T-cell (primary cell): ENCODE measurements around the gene LEO1. TPM values are rescaled to one million over a fixed set of nuclear protein-coding genes. Genes with fewer than 3 reads are reported as not detected.
A peak's percentile ranks its signal among the peaks of the same experiment; 100 is the strongest.

Source experiments
- ATAC-seq, 4 experiments: fragments of 200-7000 bp in 3 of 4; fragments of 150-1000 bp in 1 of 4; cut with Tn5 transposase; replicated peaks in 1 of 4; 1 replicate in 3 of 4; 2 replicates in 1 of 4; pipeline ENCODE4 v1.10.0; 2021; ENCODE audit warnings: moderate library complexity in 3 of 4, mild to moderate bottlenecking in 2 of 4, moderate number of reproducible peaks in 1 of 4
- CTCF ChIA-PET, 2 donors: fragments of 300-600 bp; sonication (Branson Sonifier 250); formaldehyde crosslinking; loops; one replicate each; lab custom pipeline; 2022; ENCODE audit warnings: antibody characterized with exemption in 2 of 2; lab: Charles Lee
- POLR2A ChIA-PET, 2 donors: fragments of 300-600 bp; sonication (Branson Sonifier 250); formaldehyde crosslinking; loops; one replicate each; lab custom pipeline; 2022; ENCODE audit warnings: antibody characterized with exemption in 2 of 2; lab: Charles Lee
- DNase-seq, 35 experiments: peaks; one replicate each; pipeline versions ENCODE4 v3.0.0 to v3.0.0-alpha.2; 2013 to 2023
- H3K27ac ChIP-seq: one replicate; pipeline ENCODE4 v1.5.1; 2013; ENCODE audit warnings: low read length
- H3K27me3 ChIP-seq, 2 experiments: replicated peaks in 1 of 2; 1 replicate in 1 of 2; 2 replicates in 1 of 2; pipeline versions ENCODE4 v1.6.1 to v1.7.0; 2013; ENCODE audit warnings: low read length in 1 of 2, mixed read lengths in 1 of 2; ENCODE audit not compliant: control insufficient read depth in 2 of 2, insufficient read depth in 2 of 2; ENCODE audit errors: extremely low read depth in 1 of 2
- H3K36me3 ChIP-seq, 2 donors: 1 replicate in 1 of 2; 2 replicates in 1 of 2; pipeline versions ENCODE4 v1.6.1 to v1.7.0; 2013; ENCODE audit warnings: low read length in 1 of 2; ENCODE audit not compliant: control insufficient read depth in 2 of 2, insufficient read depth in 1 of 2; ENCODE audit errors: extremely low read depth in 1 of 2
- H3K4me1 ChIP-seq, 2 experiments: 1 replicate in 1 of 2; 2 replicates in 1 of 2; pipeline versions ENCODE4 v1.6.1 to v1.7.0; 2013; ENCODE audit warnings: low read length in 2 of 2, mixed read lengths in 1 of 2; ENCODE audit not compliant: insufficient read depth in 2 of 2, control insufficient read depth in 1 of 2; ENCODE audit errors: extremely low read depth in 1 of 2
- H3K4me3 ChIP-seq, 2 donors: 1 replicate in 1 of 2; 2 replicates in 1 of 2; pipeline versions ENCODE4 v1.5.1 to v1.7.0; 2013; ENCODE audit warnings: mild to moderate bottlenecking in 2 of 2, low read length in 1 of 2, moderate library complexity in 1 of 2; ENCODE audit not compliant: control insufficient read depth in 1 of 2; ENCODE audit errors: extremely low read depth in 1 of 2
- H3K9me3 ChIP-seq: 2 replicates; pipeline ENCODE4 v1.7.0; 2013
- H3K27ac Mint-ChIP-seq, 2 donors: one replicate each; pipeline ENCODE4 v1.8.0; 2020 to 2021; ENCODE audit warnings: mild to moderate bottlenecking in 2 of 2, mixed read lengths in 2 of 2
- H3K27me3 Mint-ChIP-seq, 2 donors: one replicate each; pipeline ENCODE4 v1.8.0; 2021 to 2022; ENCODE audit warnings: mixed read lengths in 2 of 2
- H3K36me3 Mint-ChIP-seq: one replicate; pipeline ENCODE4 v1.8.0; 2021; ENCODE audit warnings: mixed read lengths
- H3K4me1 Mint-ChIP-seq, 3 donors: one replicate each; pipeline ENCODE4 v1.8.0; 2020 to 2022; ENCODE audit warnings: mixed read lengths in 3 of 3, mild to moderate bottlenecking in 1 of 3
- H3K4me3 Mint-ChIP-seq, 3 donors: one replicate each; pipeline ENCODE4 v1.8.0; 2020 to 2022; ENCODE audit warnings: mild to moderate bottlenecking in 3 of 3, mixed read lengths in 3 of 3, moderate library complexity in 3 of 3
- H3K9me3 Mint-ChIP-seq, 3 donors: one replicate each; pipeline ENCODE4 v1.8.0; 2020 to 2022; ENCODE audit warnings: mixed read lengths in 3 of 3
- WGBS: methylation state at CpG from one replicate; pipeline ENCODE4 v1.1.5; 2013; ENCODE audit warnings: missing lambda C conversion rate; ENCODE audit not compliant: insufficient coverage; 5-methylcytosine and 5-hydroxymethylcytosine counted together
- total RNA-seq, 35 experiments: library from RNA in 6 of 35; stranded (reverse) in 6 of 35; fragments of 120-200 nt in 1 of 35; gene quantifications; one replicate each; pipeline versions ENCODE4 v1.2.1 to v1.2.4 and lab custom pipeline; 2013 to 2026

Gene LEO1
- total RNA-seq, 5 donors from 2014 or later (not counting 1 experiment from before 2014, with no cell fraction given), result 8.6 to 20.2 (median 16.7) TPM

DNA sequence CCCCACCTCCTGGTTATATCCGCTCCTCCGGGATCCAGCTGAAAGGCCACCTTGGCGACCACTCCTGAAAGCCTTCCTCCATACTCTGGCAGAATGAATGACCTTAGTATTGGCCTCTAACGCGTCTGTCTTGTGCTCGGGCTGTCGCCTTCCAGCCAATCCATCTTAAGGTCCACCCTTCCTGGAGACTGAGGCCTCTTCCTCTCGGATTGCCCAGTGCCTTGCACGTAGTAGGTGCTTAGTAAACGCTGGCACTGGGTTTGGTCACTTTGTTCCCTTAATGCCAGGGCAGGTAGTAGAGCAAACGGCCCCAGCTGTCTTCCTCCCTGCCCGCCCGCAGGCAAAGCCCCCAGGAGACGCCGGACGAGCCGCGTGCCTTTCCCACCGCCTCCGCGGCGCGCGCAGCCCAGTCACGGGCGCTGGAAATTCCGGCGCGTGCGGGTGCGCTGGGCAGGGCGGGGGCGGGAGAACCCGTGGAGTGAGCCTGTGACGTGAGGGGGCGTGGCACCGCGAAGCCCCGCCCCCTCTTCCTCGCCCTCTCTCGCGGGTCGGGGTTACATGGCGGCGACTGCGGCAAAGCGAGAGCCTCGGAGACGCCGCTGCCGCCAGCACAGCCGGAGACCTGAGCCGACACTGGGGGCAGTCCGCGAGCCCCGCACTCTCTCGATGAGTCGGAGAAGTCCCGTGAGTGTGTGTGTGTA, 47.3 kb upstream of the LEO1 start, which contains the start of gene MAPK6:
MAPK6 (plus strand) TSS at position 527 of the 701 bp plus-strand sequence. CDS start 27,242 bp downstream, outside the sequence.
- Histone ChIP-seq H3K4me1 (peaks cover 16% of the 10 kb centered on the region in 2 experiments), H3K36me3 (no peaks in the 10 kb centered on the region), H3K9me3 (no peaks in the 10 kb centered on the region), H3K27ac (peak within 1 kb of the TSS; percentile 95), H3K27me3 (peaks cover 0 to 4% of the 10 kb centered on the region in 2 experiments), H3K4me3 (peak within 1 kb of the TSS; percentile 65 to 81)
- Mint-ChIP-seq H3K4me3 (peak within 1 kb of the TSS; percentile 83 to 97 (median 93)), H3K27ac (peak within 1 kb of the TSS; percentile 96 to 98), H3K9me3 (no peaks in the 10 kb centered on the region), H3K36me3 (no peaks in the 10 kb centered on the region), H3K4me1 (peaks cover 34 to 41% (median 40%) of the 10 kb centered on the region in 3 donors), H3K27me3 (no peaks in the 10 kb centered on the region)
- DNase-seq (peak; percentile 87 to 98 (median 92)), ATAC-seq (peak; percentile 88 to 92 (median 89))
- POLR2A ChIA-PET, result no interaction called here
- CTCF ChIA-PET, result interaction anchor here (0.6 to 1.0 kb wide), 2 partner anchors 27 to 39 kb away, joined by 4 read pairs; no protein-coding TSS in a partner anchor
- 6% methylated on average over 55 of the region's 59 CpGs for WGBS

DNA sequence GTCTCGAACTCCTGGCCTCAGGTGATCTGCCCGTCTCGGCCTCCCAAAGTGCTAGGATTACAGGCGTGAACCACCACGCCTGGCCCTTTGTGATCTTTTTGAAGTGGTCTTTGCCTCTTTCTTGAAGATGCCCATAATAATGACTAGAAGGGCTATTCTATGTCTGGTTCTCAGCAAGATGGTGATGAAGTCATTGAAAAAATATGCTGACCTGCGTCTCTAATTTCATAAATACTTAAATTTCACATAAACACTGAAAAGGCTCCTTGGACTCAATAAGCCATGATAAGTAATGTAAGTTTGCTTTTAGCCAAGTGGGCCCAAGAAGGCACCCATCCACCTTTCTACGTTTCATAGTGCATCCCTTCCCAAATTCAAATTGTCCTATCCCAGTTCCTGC, 46.7 kb upstream of the LEO1 start:
- CTCF ChIA-PET, result interaction anchor here (0.6 to 1.0 kb wide), 2 partner anchors 28 to 38 kb away, joined by 4 read pairs; no protein-coding TSS in a partner anchor
- peaks cover 16 to 21% of the 10 kb centered on the region in 2 experiments for H3K4me1 ChIP-seq
- POLR2A ChIA-PET, result interaction anchor here in 1 of 2 donors (0.7 kb wide), 1 partner anchor 281 kb away, joined by 3 read pairs; the partner anchor contains the start of gene LYSMD2

DNA sequence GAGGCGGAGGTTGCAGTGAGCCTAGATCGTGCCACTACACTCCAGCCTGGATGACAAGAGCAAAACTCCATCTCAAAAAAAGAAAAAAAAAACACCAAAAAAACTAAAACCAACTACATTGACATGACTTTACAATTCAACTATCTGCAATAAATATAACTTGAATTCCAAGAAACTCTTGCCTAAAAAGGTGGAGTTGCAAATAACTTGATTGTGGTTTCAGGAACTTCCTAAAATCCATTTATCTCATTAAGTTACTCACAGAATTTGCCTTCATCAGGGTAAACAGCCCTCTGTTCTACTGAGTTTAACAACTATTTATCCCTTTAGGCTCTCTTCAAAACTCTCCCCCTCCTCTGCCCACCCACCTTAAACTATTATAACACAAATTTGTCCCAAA, 44.7 kb upstream of the LEO1 start:
- H3K9me3 Mint-ChIP-seq, result no peaks in the 10 kb centered on the region
- POLR2A ChIA-PET, result no interaction called here
- Histone ChIP-seq H3K9me3 (no peaks in the 10 kb centered on the region), H3K27me3 (peaks cover 0 to 4% of the 10 kb centered on the region in 2 experiments), H3K36me3 (no peaks in the 10 kb centered on the region), H3K4me3 (no peak overlapping the region), H3K4me1 (peaks cover 7 to 18% of the 10 kb centered on the region in 2 experiments), H3K27ac (no peak overlapping the region)
- no peak overlapping the region for H3K4me3 Mint-ChIP-seq
- H3K4me1 Mint-ChIP-seq, result peaks cover 24 to 28% (median 27%) of the 10 kb centered on the region in 3 donors
- no peaks in the 10 kb centered on the region for H3K36me3 Mint-ChIP-seq
- no CpG with 5 or more reads among the region's 2 CpGs for WGBS
- DNase-seq (no peak), ATAC-seq (no peak)
- CTCF ChIA-PET, result no interaction called here
- H3K27me3 Mint-ChIP-seq, result no peaks in the 10 kb centered on the region
- H3K27ac Mint-ChIP-seq, result no peak overlapping the region

More for the DNA sequence above, 46.7 kb upstream of the LEO1 start:
- Histone ChIP-seq H3K27me3 (peaks cover 0 to 4% of the 10 kb centered on the region in 2 experiments), H3K27ac (peak overlapping the region; percentile 95), H3K36me3 (no peaks in the 10 kb centered on the region), H3K9me3 (no peaks in the 10 kb centered on the region), H3K4me3 (peak overlapping the region; percentile 29 to 62)
- peaks cover 33 to 40% (median 39%) of the 10 kb centered on the region in 3 donors for H3K4me1 Mint-ChIP-seq
- peak overlapping the region; percentile 83 to 97 (median 92) for H3K4me3 Mint-ChIP-seq
- no peaks in the 10 kb centered on the region for H3K36me3 Mint-ChIP-seq
- ATAC-seq (no peak), DNase-seq (no peak)
- H3K27ac Mint-ChIP-seq, result peak overlapping the region; percentile 82 to 98
- H3K27me3 Mint-ChIP-seq, result no peaks in the 10 kb centered on the region
- H3K9me3 Mint-ChIP-seq, result no peaks in the 10 kb centered on the region
- 100% methylated on average over 3 of the region's 7 CpGs for WGBS

DNA sequence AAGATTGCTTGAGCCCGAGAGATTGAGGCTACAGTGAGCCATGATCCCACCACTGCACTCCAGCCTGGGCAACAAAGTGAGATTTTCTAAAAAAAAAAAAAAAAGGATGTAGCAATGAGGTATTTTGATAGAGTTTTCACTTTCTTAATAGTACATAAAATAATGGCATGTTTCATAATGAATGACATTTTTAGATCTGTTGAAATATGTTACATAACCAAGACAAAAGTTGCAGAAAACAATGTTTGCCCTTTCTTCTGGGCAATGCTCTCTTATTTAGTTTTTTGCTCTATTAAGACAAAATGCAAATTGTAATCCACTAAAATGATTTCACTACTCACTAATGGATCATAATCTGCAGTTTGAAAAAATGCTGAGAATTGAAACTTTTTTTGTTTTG, 43.0 kb upstream of the LEO1 start:
- POLR2A ChIA-PET, result interaction anchor here in 1 of 2 donors (0.6 kb wide), 1 partner anchor 10 kb away, joined by 4 read pairs; no protein-coding TSS in a partner anchor
- Mint-ChIP-seq H3K27ac (no peak overlapping the region), H3K4me3 (no peak overlapping the region), H3K9me3 (no peaks in the 10 kb centered on the region), H3K36me3 (no peaks in the 10 kb centered on the region), H3K4me1 (peaks cover 11 to 14% (median 13%) of the 10 kb centered on the region in 3 donors), H3K27me3 (no peaks in the 10 kb centered on the region)
- Histone ChIP-seq H3K9me3 (no peaks in the 10 kb centered on the region), H3K36me3 (no peaks in the 10 kb centered on the region), H3K27ac (no peak overlapping the region), H3K27me3 (peaks cover 0 to 4% of the 10 kb centered on the region in 2 experiments), H3K4me1 (peaks cover 7 to 8% of the 10 kb centered on the region in 2 experiments), H3K4me3 (no peak overlapping the region)
- 80% methylated on average over 1 of the region's 1 CpG for WGBS
- DNase-seq, result no peak
- no peak for ATAC-seq
- CTCF ChIA-PET, result no interaction called here

DNA sequence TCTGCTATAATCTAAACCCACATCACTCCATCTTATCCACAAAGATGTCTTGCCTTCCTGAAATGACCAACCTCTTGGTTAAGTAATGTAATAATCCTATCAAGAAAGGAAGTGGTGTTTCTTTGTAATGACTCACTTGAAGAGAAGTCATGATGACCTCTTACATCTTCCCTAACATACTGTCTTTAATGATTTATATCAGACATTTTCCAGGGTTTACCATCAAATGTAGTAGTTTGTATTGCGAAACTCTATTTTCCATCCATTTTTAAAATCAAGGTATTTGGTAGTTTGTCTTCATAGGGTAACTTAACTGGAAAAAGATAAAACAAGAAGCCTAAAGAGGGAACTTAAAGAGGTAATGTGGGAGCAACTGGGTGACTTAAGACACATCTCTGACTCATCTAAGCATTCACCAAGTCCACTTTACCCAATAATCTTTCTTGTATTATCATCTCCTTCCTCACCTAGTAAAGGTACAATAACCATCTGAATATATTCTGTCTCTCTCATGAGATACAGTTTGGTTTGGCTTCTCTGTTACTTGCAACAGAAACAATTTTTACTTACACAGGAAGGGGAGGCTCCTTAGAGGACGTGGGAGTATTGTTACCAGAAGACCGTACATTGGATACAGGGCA, 41.7 kb upstream of the LEO1 start:
- Mint-ChIP-seq H3K4me3 (no peak overlapping the region), H3K36me3 (no peaks in the 10 kb centered on the region), H3K4me1 (peaks cover 16 to 19% (median 16%) of the 10 kb centered on the region in 3 donors), H3K27ac (no peak overlapping the region), H3K27me3 (no peaks in the 10 kb centered on the region), H3K9me3 (no peaks in the 10 kb centered on the region)
- H3K27me3 ChIP-seq, result peaks cover 0 to 4% of the 10 kb centered on the region in 2 experiments
- peaks cover 6 to 10% of the 10 kb centered on the region in 2 experiments for H3K4me1 ChIP-seq
- no peaks in the 10 kb centered on the region for H3K9me3 ChIP-seq
- POLR2A ChIA-PET, result interaction anchor here (0.6 kb wide), 2 partner anchors 11 to 72 kb away, joined by 3 read pairs; no protein-coding TSS in a partner anchor
- DNase-seq (no peak), ATAC-seq (no peak)
- CTCF ChIA-PET, result no interaction called here
- no peak overlapping the region for H3K4me3 ChIP-seq
- WGBS, result no CpG with 5 or more reads among the region's 3 CpGs
- no peaks in the 10 kb centered on the region for H3K36me3 ChIP-seq
- no peak overlapping the region for H3K27ac ChIP-seq

DNA sequence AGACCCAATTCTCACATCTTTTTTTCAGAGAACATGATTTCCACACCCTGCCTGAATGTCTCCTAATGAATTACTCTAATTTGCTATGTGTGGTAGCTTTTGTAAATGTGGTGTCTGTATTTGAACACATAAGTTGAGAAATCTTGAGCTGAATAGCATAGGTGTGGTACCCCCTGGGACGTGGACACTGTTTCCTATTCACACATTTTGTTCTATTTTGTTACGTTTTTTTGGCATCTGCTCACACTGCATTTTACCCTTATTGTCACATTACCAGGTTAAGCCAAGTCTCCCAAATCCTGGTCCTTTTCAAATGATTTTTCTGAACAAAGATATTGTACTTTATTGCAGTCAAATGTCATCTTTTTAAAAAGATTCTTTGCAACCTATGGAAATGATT, 40.6 kb upstream of the LEO1 start:
- Mint-ChIP-seq H3K4me3 (no peak overlapping the region), H3K4me1 (peaks cover 21 to 23% (median 21%) of the 10 kb centered on the region in 3 donors), H3K9me3 (no peaks in the 10 kb centered on the region), H3K27ac (no peak overlapping the region), H3K27me3 (no peaks in the 10 kb centered on the region), H3K36me3 (no peaks in the 10 kb centered on the region)
- Histone ChIP-seq H3K9me3 (no peaks in the 10 kb centered on the region), H3K27ac (no peak overlapping the region), H3K4me3 (no peak overlapping the region), H3K4me1 (peaks cover 10 to 11% of the 10 kb centered on the region in 2 experiments), H3K27me3 (no peaks in the 10 kb centered on the region), H3K36me3 (no peaks in the 10 kb centered on the region)
- no peak for ATAC-seq
- WGBS, result 100% methylated on average over 1 of the region's 2 CpGs
- DNase-seq, result no peak
- ChIA-PET POLR2A (interaction anchor here (0.6 kb wide), 2 partner anchors 12 to 71 kb away, joined by 3 read pairs; no protein-coding TSS in a partner anchor), CTCF (no interaction called here)
